OCI-LY7 (cell line): ENCODE data around the gene SYNGR4. TPM values are rescaled to one million over a fixed set of nuclear protein-coding genes. Genes with fewer than 3 reads are reported as not detected.

Source experiments
- BruUV-seq: library from RNA; stranded (reverse); fragments of 400-500 nt; replicated peaks from 2 replicates; lab custom pipeline; 2021; lab: Mats Ljungman, UMichigan
- CTCF ChIA-PET: fragments of 300-600 bp; sonication (Branson Sonifier 250); formaldehyde crosslinking; loops from one replicate; lab custom pipeline; 2022; ENCODE audit warnings: antibody characterized with exemption; ENCODE audit not compliant: unreplicated experiment; lab: Charles Lee
- POLR2A ChIA-PET: fragments of 300-600 bp; sonication (Branson Sonifier 250); formaldehyde crosslinking; loops from one replicate; lab custom pipeline; 2022; ENCODE audit warnings: antibody characterized with exemption; lab: Charles Lee
- DNase-seq: peaks from one replicate; pipeline ENCODE4 v3.0.0-alpha.2; 2015; ENCODE audit warnings: low spot score
- H2AFZ ChIP-seq: fragments of 200-600 bp; sonication (generic), shearing (Covaris generic); 2 replicates; pipeline ENCODE4 v1.6.1; 2014; ENCODE audit warnings: mild to moderate bottlenecking, antibody characterized with exemption, low read length, moderate library complexity
- H3K27ac ChIP-seq: fragments of 200-600 bp; sonication (generic); 2 replicates; pipeline ENCODE4 v1.5.1; 2014; ENCODE audit warnings: mixed run types, low read depth, mild to moderate bottlenecking, moderate library complexity, low read length, inconsistent platforms; ENCODE audit not compliant: poor library complexity, severe bottlenecking
- H3K36me3 ChIP-seq: fragments of 200-600 bp; sonication (generic); 2 replicates; pipeline ENCODE4 v1.6.1; 2014; ENCODE audit warnings: mild to moderate bottlenecking, antibody characterized with exemption, low read length, moderate library complexity, mixed read lengths; ENCODE audit not compliant: insufficient read depth
- H3K4me1 ChIP-seq: fragments of 200-600 bp; sonication (generic); 2 replicates; pipeline ENCODE4 v1.5.1; 2014; ENCODE audit warnings: mild to moderate bottlenecking, low read length; ENCODE audit not compliant: insufficient read depth, poor library complexity, severe bottlenecking
- H3K4me2 ChIP-seq: fragments of 200-600 bp; sonication (generic); 2 replicates; pipeline ENCODE4 v1.6.1; 2014; ENCODE audit warnings: mild to moderate bottlenecking, low read length
- H3K4me3 ChIP-seq: fragments of 200-600 bp; sonication (generic); 2 replicates; pipeline ENCODE4 v1.5.1; 2014; ENCODE audit warnings: mild to moderate bottlenecking, low read depth, low read length; ENCODE audit not compliant: poor library complexity, severe bottlenecking
- H3K79me2 ChIP-seq: fragments of 200-600 bp; sonication (generic); 2 replicates; pipeline ENCODE4 v1.6.1; 2016; ENCODE audit warnings: low read depth, mild to moderate bottlenecking, low read length, moderate library complexity, mixed read lengths; ENCODE audit not compliant: insufficient read depth
- H3K9me2 ChIP-seq: fragments of 200-600 bp; sonication (generic); 2 replicates; pipeline ENCODE4 v1.6.1; 2016; ENCODE audit warnings: mild to moderate bottlenecking, low read length, mixed read lengths; ENCODE audit not compliant: insufficient read depth
- H3K9me3 ChIP-seq: fragments of 200-600 bp; sonication (generic); 2 replicates; pipeline ENCODE4 v1.6.1; 2014; ENCODE audit warnings: mild to moderate bottlenecking, mixed run types, low read length, mixed read lengths
- H4K20me1 ChIP-seq: fragments of 200-600 bp; sonication (generic); 2 replicates; pipeline ENCODE4 v1.6.1; 2014; ENCODE audit warnings: mild to moderate bottlenecking, antibody characterized with exemption, low read length, moderate library complexity, mixed read lengths; ENCODE audit not compliant: insufficient read depth
- CTCF ChIP-seq: fragments of 200-600 bp; sonication (generic); conservative IDR thresholded peaks from 2 replicates; pipeline ENCODE4 v1.5.1; 2014; ENCODE audit warnings: mild to moderate bottlenecking, antibody characterized with exemption, low read length, moderate library complexity, mixed read lengths
- EZH2phosphoT487 ChIP-seq: fragments of 200-600 bp; sonication (generic); IDR thresholded peaks from 2 replicates; pipeline ENCODE4 v1.6.1; 2018; ENCODE audit warnings: low read depth, borderline replicate concordance, mild to moderate bottlenecking, mixed run types, antibody characterized with exemption, low read length, moderate library complexity, mixed read lengths
- intact Hi-C: fragments of 100-400 bp; cut with micrococcal nuclease; formaldehyde crosslinking; loops from one replicate; pipeline ENCODE4 v1.10.0; 2022; ENCODE audit not compliant: unreplicated experiment
- total RNA-seq, 2 experiments: library from RNA; depleted of rRNA in 1 of 2; stranded (reverse); fragments of >200 nt in 1 of 2; shearing (Covaris generic) in 1 of 2; gene quantifications; 2 replicates each; pipeline ENCODE4 v1.2.3, GENCODE V29; 2014 to 2022

SYNGR4 gene
- total RNA-seq, 2 experiments from 2014 or later, result 0.38 to 1.2 TPM

- Histone ChIP-seq H2AFZ (peak within 1 kb of the TSS; percentile 58; the same call in 1 of the 2 replicates), H3K27ac (peak within 1 kb of the TSS; percentile 42), H3K36me3 (peaks cover 7% of the 10 kb centered on the region), H3K4me3 (peak within 1 kb of the TSS; percentile 63), H3K9me3 (peaks cover 7% of the 10 kb centered on the region; the same call in 1 of the 2 replicates), H3K4me1 (peaks cover 52% of the 10 kb centered on the region), H3K4me2 (peak within 1 kb of the TSS; percentile 69), H4K20me1 (no peaks in the 10 kb centered on the region), H3K79me2 (peaks cover 6% of the 10 kb centered on the region; the same call in 1 of the 2 replicates), H3K9me2 (no peaks in the 10 kb centered on the region)
- TF ChIP-seq CTCF, result no peak
- no peak for TF ChIP-seq EZH2phosphoT487
- ChIA-PET CTCF (no interaction called here), POLR2A (no interaction called here)
- intact Hi-C loops, result no loop called here
- no TSS peak for BruUV-seq
- DNase-seq, result peak; percentile 51
Observed at GRCh38 chr19:48325265-48325910, 38.8 kb upstream of the SYNGR4 start, which contains the start of gene EMP3. TSS of gene EMP3 (plus strand) at chr19:48325552. CDS start at chr19:48326845, 1,293 bp downstream.

GRCh38 chr19:48329167-48329891 is 34.8 kb upstream of the SYNGR4 start:
- H3K36me3 ChIP-seq, result peaks cover 7% of the 10 kb centered on the region
- peak overlapping the region; percentile 83 for H3K4me2 ChIP-seq
- ChIA-PET POLR2A (interaction anchor here (0.6 to 2.3 kb wide), 4 partner anchors 8 to 1692 kb away, joined by 3 to 15 read pairs (median 4); a partner anchor contains a TSS), CTCF (interaction anchor here (0.9 kb wide), 1 partner anchor 8 kb away, joined by 8 read pairs; no protein-coding TSS in a partner anchor)
- H3K4me3 ChIP-seq, result peak overlapping the region; percentile 70
- no peak for TF ChIP-seq EZH2phosphoT487
- TF ChIP-seq CTCF, result no peak
- no peaks in the 10 kb centered on the region for H3K79me2 ChIP-seq
- H2AFZ ChIP-seq, result peak overlapping the region; percentile 86
- BruUV-seq, result no TSS peak
- intact Hi-C loops, result no loop called here
- no peaks in the 10 kb centered on the region for H4K20me1 ChIP-seq
- H3K27ac ChIP-seq, result peak overlapping the region; percentile 78
- peaks cover 60% of the 10 kb centered on the region for H3K4me1 ChIP-seq
- no peaks in the 10 kb centered on the region for H3K9me2 ChIP-seq
- DNase-seq, result peak; percentile 64
- peaks cover 7% of the 10 kb centered on the region; the same call in 1 of the 2 replicates for H3K9me3 ChIP-seq
